Measurements from ENCODE around the gene IRX2. TPM values are rescaled to one million over a fixed set of nuclear protein-coding genes. Genes with fewer than 3 reads are reported as not detected.

Gene IRX2
- total RNA-seq, 2 donors from 2014 or later, result 0.12 TPM; not detected in 1

- DNase-seq, result no peak
- Histone ChIP-seq H3K27me3 (peaks cover 73% of the 10 kb centered on the region), H3K27ac (no peak overlapping the region), H3K36me3 (no peaks in the 10 kb centered on the region), H3K4me3 (no peak overlapping the region), H3K9ac (ENCODE audit: low read depth in 2 of 2, low read length in 2 of 2) (no peak overlapping the region), H3K4me1 (no peaks in the 10 kb centered on the region), H3K9me3 (no peaks in the 10 kb centered on the region)
- TF ChIP-seq CTCF (IDR thresholded peaks at IDR 0.05), result no peak
- intact Hi-C loops (cut with DNase I), result no loop called here
Observed at GRCh38 chr5:2741956-2742355, 9.5 kb downstream of the IRX2 start.

GRCh38 chr5:2740876-2741555 is 10.5 kb downstream of the IRX2 start:
- DNase-seq, result no peak
- Histone ChIP-seq H3K27ac (no peak overlapping the region), H3K27me3 (peaks cover 69% of the 10 kb centered on the region), H3K4me3 (no peak overlapping the region), H3K9ac (ENCODE audit: low read depth in 2 of 2, low read length in 2 of 2) (no peak overlapping the region), H3K4me1 (no peaks in the 10 kb centered on the region), H3K9me3 (no peaks in the 10 kb centered on the region), H3K36me3 (no peaks in the 10 kb centered on the region)
- no peak for TF ChIP-seq CTCF (IDR thresholded peaks at IDR 0.05)
- intact Hi-C loops (cut with DNase I), result no loop called here

- H3K4me1 ChIP-seq, result no peaks in the 10 kb centered on the region
- no peak overlapping the region for H3K9ac ChIP-seq (ENCODE audit: low read depth in 2 of 2, low read length in 2 of 2)
- intact Hi-C loops (cut with DNase I), result no loop called here
- H3K9me3 ChIP-seq, result no peaks in the 10 kb centered on the region
- no peaks in the 10 kb centered on the region for H3K36me3 ChIP-seq
- no peak for TF ChIP-seq CTCF (IDR thresholded peaks at IDR 0.05)
- no peak overlapping the region for H3K27ac ChIP-seq
- no peak for DNase-seq
- peaks cover 64% of the 10 kb centered on the region for H3K27me3 ChIP-seq
- no peak overlapping the region for H3K4me3 ChIP-seq
Observed at GRCh38 chr5:2740051-2740875, 11.2 kb downstream of the IRX2 start.

GRCh38 chr5:2739360-2740050 is 12.0 kb downstream of the IRX2 start:
- H3K36me3 ChIP-seq, result no peaks in the 10 kb centered on the region
- H3K27me3 ChIP-seq, result peaks cover 57% of the 10 kb centered on the region
- intact Hi-C loops (cut with DNase I), result no loop called here
- no peak overlapping the region for H3K9ac ChIP-seq (ENCODE audit: low read depth in 2 of 2, low read length in 2 of 2)
- no peaks in the 10 kb centered on the region for H3K4me1 ChIP-seq
- H3K4me3 ChIP-seq, result peak overlapping the region; percentile 20
- no peaks in the 10 kb centered on the region for H3K9me3 ChIP-seq
- TF ChIP-seq CTCF (IDR thresholded peaks at IDR 0.05), result no peak
- no peak overlapping the region for H3K27ac ChIP-seq
- no peak for DNase-seq

GRCh38 chr5:2738700-2739359 is 12.6 kb downstream of the IRX2 start:
- no peak overlapping the region for H3K9ac ChIP-seq (ENCODE audit: low read depth in 2 of 2, low read length in 2 of 2)

More at GRCh38 chr5:2738700-2739359, 12.6 kb downstream of the IRX2 start:
- Histone ChIP-seq H3K36me3 (no peaks in the 10 kb centered on the region), H3K27ac (no peak overlapping the region), H3K9me3 (no peaks in the 10 kb centered on the region), H3K4me1 (no peaks in the 10 kb centered on the region), H3K27me3 (peaks cover 55% of the 10 kb centered on the region), H3K4me3 (no peak overlapping the region)
- no peak for TF ChIP-seq CTCF (IDR thresholded peaks at IDR 0.05)
- no peak for DNase-seq
- intact Hi-C loops (cut with DNase I), result no loop called here
